GM18951 (cell line): ENCODE results near the gene KIF1A.

Experiments used
- POLR2A ChIP-seq: IDR thresholded peaks from 4 replicates; pipeline ENCODE4 v1.6.1; 2011; ENCODE audit warnings: mild to moderate bottlenecking; ENCODE audit not compliant: insufficient read length, insufficient read depth; ENCODE audit errors: extremely low read depth
- in situ Hi-C: fragments of 300-500 bp; cut with MboI; formaldehyde crosslinking; loops from one replicate; pipeline ENCODE4 v1.12.0; 2022; ENCODE audit warnings: low sequenced_read_pairs, mixed read lengths, inconsistent platforms; ENCODE audit not compliant: unreplicated experiment

Gene KIF1A

GRCh38 chr2:240736281-240737250 lies 83.5 kb downstream of the KIF1A start:
- no peak for TF ChIP-seq POLR2A
- in situ Hi-C loops, result no loop called here

GRCh38 chr2:240735476-240735875 lies 84.5 kb downstream of the KIF1A start:
- no peak for TF ChIP-seq POLR2A
- in situ Hi-C loops, result no loop called here

- in situ Hi-C loops, result no loop called here
- TF ChIP-seq POLR2A, result no peak
These were observed 85.3 kb downstream of the KIF1A start for GRCh38 chr2:240734756-240735155.

- TF ChIP-seq POLR2A, result no peak
- in situ Hi-C loops, result no loop called here
These were observed 86.1 kb downstream of the KIF1A start for GRCh38 chr2:240733803-240734495.

- no peak for TF ChIP-seq POLR2A
- in situ Hi-C loops, result no loop called here
These were observed 87.0 kb downstream of the KIF1A start for GRCh38 chr2:240732911-240733622.

- in situ Hi-C loops, result no loop called here
- TF ChIP-seq POLR2A, result no peak
These were observed 87.8 kb downstream of the KIF1A start for GRCh38 chr2:240732184-240732583.

GRCh38 chr2:240731178-240731545 lies 88.9 kb downstream of the KIF1A start:
- in situ Hi-C loops, result no loop called here

GRCh38 chr2:240730501-240731177 lies 89.4 kb downstream of the KIF1A start:
- in situ Hi-C loops, result no loop called here
- TF ChIP-seq POLR2A, result no peak

More at GRCh38 chr2:240731178-240731545, 88.9 kb downstream of the KIF1A start:
- no peak for TF ChIP-seq POLR2A

GRCh38 chr2:240728827-240729226 lies 91.2 kb downstream of the KIF1A start:
- in situ Hi-C loops, result no loop called here

GRCh38 chr2:240728361-240728760 lies 91.7 kb downstream of the KIF1A start:
- TF ChIP-seq POLR2A, result no peak

More at GRCh38 chr2:240728827-240729226, 91.2 kb downstream of the KIF1A start:
- TF ChIP-seq POLR2A, result no peak

GRCh38 chr2:240727913-240728312 lies 92.1 kb downstream of the KIF1A start:
- in situ Hi-C loops, result no loop called here

More at GRCh38 chr2:240728361-240728760, 91.7 kb downstream of the KIF1A start:
- in situ Hi-C loops, result no loop called here

GRCh38 chr2:240727439-240727838 lies 92.6 kb downstream of the KIF1A start:
- no peak for TF ChIP-seq POLR2A
- in situ Hi-C loops, result no loop called here

More at GRCh38 chr2:240727913-240728312, 92.1 kb downstream of the KIF1A start:
- no peak for TF ChIP-seq POLR2A
